HG03565 (cell line): ENCODE measurements around the gene MED1.
"Not testable (repeated sequence)": the region's sequence is repeated elsewhere in the genome, so short reads cannot be mapped to it uniquely, and the experiment has no call there.

Experiments used
- ATAC-seq: cut with Tn5 transposase; IDR thresholded peaks from one replicate; pipeline ENCODE4 v1.9.1; 2021; ENCODE audit warnings: mild to moderate bottlenecking, moderate library complexity; ENCODE audit not compliant: unreplicated experiment

MED1 gene

GRCh38 chr17:39450847-39451581 is at the start of gene MED1:
Gene MED1 (minus strand): TSS chr17:39451263. CDS start chr17:39451062, 201 bp downstream.
- peak; percentile 90 for ATAC-seq

GRCh38 chr17:39496921-39497320 is 45.9 kb upstream of the MED1 start:
- ATAC-seq: not testable (repeated sequence)

- no peak for ATAC-seq
Measured at GRCh38 chr17:39487946-39488345, 36.9 kb upstream of the MED1 start.

GRCh38 chr17:39487490-39487889 is 36.4 kb upstream of the MED1 start:
- not testable (repeated sequence) for ATAC-seq

GRCh38 chr17:39486242-39486641 is 35.2 kb upstream of the MED1 start:
- ATAC-seq: no peak

GRCh38 chr17:39485555-39485954 is 34.5 kb upstream of the MED1 start:
- no peak for ATAC-seq

- peak; percentile 90 for ATAC-seq
Measured at GRCh38 chr17:39484178-39484577, 33.1 kb upstream of the MED1 start.

- no peak for ATAC-seq
Measured at GRCh38 chr17:39483506-39483905, 32.4 kb upstream of the MED1 start.

GRCh38 chr17:39479631-39480030 is 28.6 kb upstream of the MED1 start:
- ATAC-seq: not testable (repeated sequence)

- no peak for ATAC-seq
Measured at GRCh38 chr17:39473310-39473709, 22.2 kb upstream of the MED1 start.

GRCh38 chr17:39468610-39469009 is 17.5 kb upstream of the MED1 start:
- not testable (repeated sequence) for ATAC-seq

- ATAC-seq: not testable (repeated sequence)
Measured at GRCh38 chr17:39464639-39465181, 13.6 kb upstream of the MED1 start.

GRCh38 chr17:39462631-39463375 is 11.7 kb upstream of the MED1 start:
- ATAC-seq: no peak

- no peak for ATAC-seq
Measured at GRCh38 chr17:39461926-39462569, 11.0 kb upstream of the MED1 start.

- ATAC-seq: peak; percentile 61
Measured at GRCh38 chr17:39461113-39461925, 10.3 kb upstream of the MED1 start, which contains the start of gene CDK12. Gene CDK12 (plus strand): TSS chr17:39461486. CDS start chr17:39462072, 586 bp downstream.

- no peak for ATAC-seq
Measured at GRCh38 chr17:39455919-39456318, 4.9 kb upstream of the MED1 start.

GRCh38 chr17:39450051-39450450 is 1.0 kb downstream of the MED1 start:
- no peak for ATAC-seq

- ATAC-seq: no peak
Measured at GRCh38 chr17:39447561-39447960, 3.5 kb downstream of the MED1 start.

GRCh38 chr17:39443326-39443725 is 7.7 kb downstream of the MED1 start:
- no peak for ATAC-seq

- not testable (repeated sequence) for ATAC-seq
Measured at GRCh38 chr17:39439868-39440267, 11.2 kb downstream of the MED1 start.
